ENCODE data around the gene EIF3C. TPM values are rescaled to one million over a fixed set of nuclear protein-coding genes. Genes with fewer than 3 reads are reported as not detected.
"Not testable (repeated sequence)": the region's sequence is repeated elsewhere in the genome, so short reads cannot be mapped to it uniquely, and the experiment has no call there.

EIF3C gene
- polyA plus RNA-seq, 2 of the 4 experiments (the other 2 are of a cell fraction): 191 to 326 TPM

DNA sequence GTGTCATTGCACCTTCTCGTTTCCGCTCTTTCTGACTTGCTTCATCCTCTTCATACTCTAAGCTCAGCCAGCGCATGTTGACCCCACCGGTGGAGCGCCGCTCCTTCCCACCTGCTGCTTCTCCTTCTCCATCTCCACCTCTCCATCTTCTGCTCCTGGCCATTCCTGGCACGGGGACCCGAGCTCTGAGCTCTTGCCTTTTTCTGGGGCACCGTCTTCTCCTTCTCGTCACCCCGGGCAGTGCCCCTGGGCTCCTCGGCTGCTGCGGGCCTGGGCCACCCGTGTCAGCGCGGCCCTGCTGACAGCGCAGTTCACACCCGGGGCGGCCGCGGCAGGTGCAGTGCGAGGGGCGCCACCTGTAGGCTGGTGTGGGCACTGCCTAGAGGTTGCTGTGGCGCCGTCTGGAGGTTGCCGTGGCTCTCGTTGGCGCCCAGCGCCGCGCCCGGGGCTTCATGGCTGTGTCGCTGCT is 38.8 kb downstream of the EIF3C start:
- POLR2A ChIA-PET; CTCF ChIA-PET; H3K4me3 ChIP-seq; FAIRE-seq; DNase-seq (ENCODE audit: low read depth in 1 of 2, low spot score in 1 of 2); H3K9me3 ChIP-seq; H3K4me1 ChIP-seq; H3K27ac ChIP-seq: not testable (repeated sequence)
- TF ChIP-seq, protein P1, sequence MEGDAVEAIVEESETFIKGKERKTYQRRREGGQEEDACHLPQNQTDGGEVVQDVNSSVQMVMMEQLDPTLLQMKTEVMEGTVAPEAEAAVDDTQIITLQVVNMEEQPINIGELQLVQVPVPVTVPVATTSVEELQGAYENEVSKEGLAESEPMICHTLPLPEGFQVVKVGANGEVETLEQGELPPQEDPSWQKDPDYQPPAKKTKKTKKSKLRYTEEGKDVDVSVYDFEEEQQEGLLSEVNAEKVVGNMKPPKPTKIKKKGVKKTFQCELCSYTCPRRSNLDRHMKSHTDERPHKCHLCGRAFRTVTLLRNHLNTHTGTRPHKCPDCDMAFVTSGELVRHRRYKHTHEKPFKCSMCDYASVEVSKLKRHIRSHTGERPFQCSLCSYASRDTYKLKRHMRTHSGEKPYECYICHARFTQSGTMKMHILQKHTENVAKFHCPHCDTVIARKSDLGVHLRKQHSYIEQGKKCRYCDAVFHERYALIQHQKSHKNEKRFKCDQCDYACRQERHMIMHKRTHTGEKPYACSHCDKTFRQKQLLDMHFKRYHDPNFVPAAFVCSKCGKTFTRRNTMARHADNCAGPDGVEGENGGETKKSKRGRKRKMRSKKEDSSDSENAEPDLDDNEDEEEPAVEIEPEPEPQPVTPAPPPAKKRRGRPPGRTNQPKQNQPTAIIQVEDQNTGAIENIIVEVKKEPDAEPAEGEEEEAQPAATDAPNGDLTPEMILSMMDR (IDR thresholded peaks at IDR 0.05): peak; percentile 8; the same call in 1 of the 3 replicates
- ATAC-seq: peak; percentile 96 to 98
- H3K4me2 ChIP-seq: peak overlapping the region; percentile 43; the same call in 1 of the 3 replicates
- 23% methylated on average over 21 of the region's 33 CpGs for WGBS (ENCODE audit: missing lambda C conversion rate)

DNA sequence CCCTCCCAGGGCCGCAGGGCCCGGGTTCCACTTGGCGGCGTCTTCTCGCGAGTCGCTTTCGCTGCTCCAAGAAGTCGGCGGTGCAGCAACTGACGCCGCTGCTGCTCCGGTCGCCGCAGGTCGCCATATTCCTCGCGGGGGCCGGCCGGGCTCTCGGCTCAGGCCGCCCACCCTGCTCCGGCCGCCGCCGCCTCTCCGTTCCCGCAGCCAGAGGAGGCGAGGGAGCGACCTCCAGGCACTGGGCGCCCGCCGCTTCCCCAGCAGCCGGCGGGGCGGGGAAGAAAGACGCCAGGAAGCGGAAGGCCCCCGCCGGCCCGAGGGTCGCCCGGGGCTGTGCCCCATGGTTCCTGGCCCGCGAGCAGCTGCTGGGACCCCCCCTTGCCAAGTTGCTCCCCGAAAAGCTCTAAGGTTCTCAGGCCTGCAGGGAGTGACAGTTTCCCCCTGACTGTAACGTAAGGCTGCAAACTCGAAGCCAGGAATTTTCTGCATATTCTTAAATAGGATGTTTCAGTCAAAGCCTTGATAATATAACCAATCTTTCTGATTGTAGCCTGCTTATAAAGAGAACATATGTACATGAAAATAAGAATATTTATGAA is 39.3 kb downstream of the EIF3C start:
- H3K27ac ChIP-seq; CTCF ChIA-PET; H3K9me3 ChIP-seq; FAIRE-seq; H3K4me2 ChIP-seq; DNase-seq (ENCODE audit: low read depth in 1 of 2, low spot score in 1 of 2); H3K4me3 ChIP-seq; H3K4me1 ChIP-seq; POLR2A ChIA-PET: not testable (repeated sequence)
- ATAC-seq: peak; percentile 83 to 88; a peak in 5 of 6 replicates
- no CpG with 5 or more reads among the region's 48 CpGs for WGBS (ENCODE audit: missing lambda C conversion rate)

DNA sequence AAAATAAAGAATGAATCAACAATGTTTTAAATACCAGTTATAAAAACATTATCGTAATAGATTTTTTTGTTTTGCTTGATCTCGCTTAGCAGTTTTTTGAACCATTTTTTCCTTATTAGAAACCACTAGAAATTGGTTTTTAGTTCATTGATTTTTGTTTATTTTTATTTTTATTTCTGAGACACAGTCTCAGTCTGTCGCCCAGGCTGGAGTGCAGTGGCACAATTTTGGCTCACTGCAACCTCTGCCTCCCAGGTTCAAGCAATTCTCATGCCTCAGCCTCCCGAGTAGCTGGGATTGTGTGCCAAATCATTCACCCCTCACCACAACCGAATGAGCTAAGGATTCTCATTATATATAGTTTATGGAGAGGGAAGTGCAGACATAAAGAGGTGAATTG is 40.2 kb downstream of the EIF3C start, which contains the start of gene NPIPB9:
Gene NPIPB9, plus strand, starts transcription at position 301 of the 400 bp plus-strand sequence.
- POLR2A ChIA-PET, ATAC-seq: not testable (repeated sequence)

GRCh38 chr16:28781697-28782096 is 70.4 kb downstream of the EIF3C start:
- H3K9me3 ChIP-seq; DNase-seq (ENCODE audit: low read depth in 1 of 2, low spot score in 1 of 2); H3K27ac ChIP-seq; CTCF ChIA-PET; H3K4me2 ChIP-seq; H3K4me3 ChIP-seq; POLR2A ChIA-PET; FAIRE-seq; H3K4me1 ChIP-seq: not testable (repeated sequence)
- WGBS (ENCODE audit: missing lambda C conversion rate): no CpG with 5 or more reads among the region's 6 CpGs
- peak; percentile 27 to 59 for ATAC-seq

More for the DNA sequence above, 40.2 kb downstream of the EIF3C start, which contains the start of gene NPIPB9:
- CTCF ChIA-PET; H3K4me3 ChIP-seq; H3K4me1 ChIP-seq; FAIRE-seq; H3K27ac ChIP-seq; DNase-seq (ENCODE audit: low read depth in 1 of 2, low spot score in 1 of 2); H3K4me2 ChIP-seq; H3K9me3 ChIP-seq: not testable (repeated sequence)
- WGBS (ENCODE audit: missing lambda C conversion rate): no CpG with 5 or more reads among the region's 5 CpGs

DNA sequence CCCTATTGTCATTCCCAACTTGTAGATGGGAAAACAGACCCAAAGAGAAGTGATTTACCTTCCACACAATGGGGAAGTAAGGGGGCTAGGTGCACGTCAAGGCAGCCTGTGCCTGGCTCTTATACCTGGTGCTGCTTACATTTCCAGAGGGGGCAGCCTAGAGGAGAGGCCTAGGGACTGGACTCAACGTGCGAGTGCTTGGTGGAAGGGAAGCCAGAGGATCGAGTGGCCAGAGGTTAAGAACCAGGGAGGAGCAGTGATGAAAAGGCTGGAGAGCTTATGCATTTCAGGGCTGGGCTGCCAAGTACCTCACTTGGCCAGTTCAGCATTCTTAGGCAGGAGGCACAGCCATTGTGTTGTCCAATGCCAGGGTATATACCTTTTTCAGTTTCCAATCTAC is 71.1 kb downstream of the EIF3C start:
- POLR2A ChIA-PET: not testable (repeated sequence)
- ATAC-seq: peak; percentile 60 to 64; a peak in 4 of 6 replicates

More for the DNA sequence above, 71.1 kb downstream of the EIF3C start:
- no CpG with 5 or more reads among the region's 4 CpGs for WGBS (ENCODE audit: missing lambda C conversion rate)
- DNase-seq (ENCODE audit: low read depth in 1 of 2, low spot score in 1 of 2); H3K4me2 ChIP-seq; H3K27ac ChIP-seq; H3K4me3 ChIP-seq; FAIRE-seq; CTCF ChIA-PET; H3K4me1 ChIP-seq; H3K9me3 ChIP-seq: not testable (repeated sequence)

Small RNA genes lying within 50 kb of the gene (small RNA-seq; reads per million reads assigned to genes)
- gene MIR6862-2: 0 reads per million in 6 experiments

Other genes with a start within 250 kb of the EIF3C start
- 0.13 and 0.38 TPM in 2 replicates for gene NPIPB7, start 239.1 kb upstream of the EIF3C start, polyA plus RNA-seq (2011; rRNA removed)
- 0.61 to 0.80 TPM (median 0.66 TPM) in 3 replicates for gene NPIPB7, start 239.1 kb upstream of the EIF3C start, polyA plus RNA-seq (2017; fragmentation: RNase III; extraction: RNeasy Plus Mini Kit Qiagen cat#74134 plus additional on column Dnase treatment)
- gene CLN3, start 219.4 kb upstream of the EIF3C start, polyA plus RNA-seq (2011; rRNA removed): 17.4 and 22.3 TPM in 2 replicates
- 18.0 to 22.2 TPM (median 21.5 TPM) in 3 replicates for gene CLN3, start 219.4 kb upstream of the EIF3C start, polyA plus RNA-seq (2017; fragmentation: RNase III; extraction: RNeasy Plus Mini Kit Qiagen cat#74134 plus additional on column Dnase treatment)
- 0.01 TPM in 1 of 2 replicates, not detected in the other for gene APOBR, start 216.8 kb upstream of the EIF3C start, polyA plus RNA-seq (2011; rRNA removed)
- 0.05 to 0.08 TPM (median 0.07 TPM) in 3 replicates for gene APOBR, start 216.8 kb upstream of the EIF3C start, polyA plus RNA-seq (2017; fragmentation: RNase III; extraction: RNeasy Plus Mini Kit Qiagen cat#74134 plus additional on column Dnase treatment)
- not detected in 2 replicates for gene IL27, start 204.6 kb upstream of the EIF3C start, polyA plus RNA-seq (2011; rRNA removed)
- not detected in 3 replicates for gene IL27, start 204.6 kb upstream of the EIF3C start, polyA plus RNA-seq (2017; fragmentation: RNase III; extraction: RNeasy Plus Mini Kit Qiagen cat#74134 plus additional on column Dnase treatment)
- gene NUPR1, start 172.5 kb upstream of the EIF3C start, polyA plus RNA-seq (2011; rRNA removed): 19.0 and 47.8 TPM in 2 replicates
- gene NUPR1, start 172.5 kb upstream of the EIF3C start, polyA plus RNA-seq (2017; fragmentation: RNase III; extraction: RNeasy Plus Mini Kit Qiagen cat#74134 plus additional on column Dnase treatment): 24.5 to 29.3 TPM (median 25.9 TPM) in 3 replicates
- 3.3 and 4.5 TPM in 2 replicates for gene SGF29, start 157.5 kb upstream of the EIF3C start, polyA plus RNA-seq (2011; rRNA removed)
- 19.3 to 20.8 TPM (median 20.3 TPM) in 3 replicates for gene SGF29, start 157.5 kb upstream of the EIF3C start, polyA plus RNA-seq (2017; fragmentation: RNase III; extraction: RNeasy Plus Mini Kit Qiagen cat#74134 plus additional on column Dnase treatment)
- 0.06 and 0.17 TPM in 2 replicates for gene SULT1A2, start 114.4 kb upstream of the EIF3C start, polyA plus RNA-seq (2011; rRNA removed)
- 0.09 to 0.18 TPM in 2 of 3 replicates, not detected in the other for gene SULT1A2, start 114.4 kb upstream of the EIF3C start, polyA plus RNA-seq (2017; fragmentation: RNase III; extraction: RNeasy Plus Mini Kit Qiagen cat#74134 plus additional on column Dnase treatment)
- 2.5 and 3.5 TPM in 2 replicates for gene SULT1A1, start 101.4 kb upstream of the EIF3C start, polyA plus RNA-seq (2011; rRNA removed)
- gene SULT1A1, start 101.4 kb upstream of the EIF3C start, polyA plus RNA-seq (2017; fragmentation: RNase III; extraction: RNeasy Plus Mini Kit Qiagen cat#74134 plus additional on column Dnase treatment): 4.0 to 5.2 TPM (median 4.8 TPM) in 3 replicates
- 0.87 and 0.98 TPM in 2 replicates for gene NPIPB8, start 73.4 kb upstream of the EIF3C start, polyA plus RNA-seq (2011; rRNA removed)
- gene NPIPB8, start 73.4 kb upstream of the EIF3C start, polyA plus RNA-seq (2017; fragmentation: RNase III; extraction: RNeasy Plus Mini Kit Qiagen cat#74134 plus additional on column Dnase treatment): 0.30 to 1.0 TPM (median 0.74 TPM) in 3 replicates
- 4.6 and 4.9 TPM in 2 replicates for gene NPIPB9, start 40.3 kb downstream of the EIF3C start, polyA plus RNA-seq (2011; rRNA removed)
- gene NPIPB9, start 40.3 kb downstream of the EIF3C start, polyA plus RNA-seq (2017; fragmentation: RNase III; extraction: RNeasy Plus Mini Kit Qiagen cat#74134 plus additional on column Dnase treatment): 1.7 to 2.5 TPM (median 2.1 TPM) in 3 replicates
- 28.4 and 42.5 TPM in 2 replicates for gene ATXN2L, start 111.5 kb downstream of the EIF3C start, polyA plus RNA-seq (2011; rRNA removed)
- gene ATXN2L, start 111.5 kb downstream of the EIF3C start, polyA plus RNA-seq (2017; fragmentation: RNase III; extraction: RNeasy Plus Mini Kit Qiagen cat#74134 plus additional on column Dnase treatment): 134 to 137 TPM (median 135 TPM) in 3 replicates
- gene TUFM, start 134.9 kb downstream of the EIF3C start, polyA plus RNA-seq (2011; rRNA removed): 139 and 159 TPM in 2 replicates
- 252 to 267 TPM (median 260 TPM) in 3 replicates for gene TUFM, start 134.9 kb downstream of the EIF3C start, polyA plus RNA-seq (2017; fragmentation: RNase III; extraction: RNeasy Plus Mini Kit Qiagen cat#74134 plus additional on column Dnase treatment)
- 10.7 and 12.3 TPM in 2 replicates for gene SH2B1, start 152.4 kb downstream of the EIF3C start, polyA plus RNA-seq (2011; rRNA removed)
- 25.9 to 31.0 TPM (median 26.7 TPM) in 3 replicates for gene SH2B1, start 152.4 kb downstream of the EIF3C start, polyA plus RNA-seq (2017; fragmentation: RNase III; extraction: RNeasy Plus Mini Kit Qiagen cat#74134 plus additional on column Dnase treatment)
- gene ATP2A1, start 167.0 kb downstream of the EIF3C start, polyA plus RNA-seq (2011; rRNA removed): 0.96 and 1.1 TPM in 2 replicates
- gene ATP2A1, start 167.0 kb downstream of the EIF3C start, polyA plus RNA-seq (2017; fragmentation: RNase III; extraction: RNeasy Plus Mini Kit Qiagen cat#74134 plus additional on column Dnase treatment): 1.5 to 5.2 TPM (median 2.3 TPM) in 3 replicates
- gene RABEP2, start 213.8 kb downstream of the EIF3C start, polyA plus RNA-seq (2011; rRNA removed): 5.4 and 6.0 TPM in 2 replicates
- gene RABEP2, start 213.8 kb downstream of the EIF3C start, polyA plus RNA-seq (2017; fragmentation: RNase III; extraction: RNeasy Plus Mini Kit Qiagen cat#74134 plus additional on column Dnase treatment): 13.7 to 15.6 TPM (median 14.5 TPM) in 3 replicates
- gene CD19, start 220.5 kb downstream of the EIF3C start, polyA plus RNA-seq (2011; rRNA removed): not detected in 2 replicates
- gene CD19, start 220.5 kb downstream of the EIF3C start, polyA plus RNA-seq (2017; fragmentation: RNase III; extraction: RNeasy Plus Mini Kit Qiagen cat#74134 plus additional on column Dnase treatment): not detected in 3 replicates
- 32.2 and 35.7 TPM in 2 replicates for gene NFATC2IP, start 239.5 kb downstream of the EIF3C start, polyA plus RNA-seq (2011; rRNA removed)
- 29.7 to 31.4 TPM (median 30.3 TPM) in 3 replicates for gene NFATC2IP, start 239.5 kb downstream of the EIF3C start, polyA plus RNA-seq (2017; fragmentation: RNase III; extraction: RNeasy Plus Mini Kit Qiagen cat#74134 plus additional on column Dnase treatment)

All from A549 (cell line).